ENCODE results near the gene BSDC1. TPM values are rescaled to one million over a fixed set of nuclear protein-coding genes. Genes with fewer than 3 reads are reported as not detected.
"Not testable (repeated sequence)": the region's sequence is repeated elsewhere in the genome, so short reads cannot be mapped to it uniquely, and the experiment has no call there.

BSDC1 gene
- total RNA-seq, 6 experiments from 2014 or later: 44.5 to 73.1 (median 62.1) TPM

DNA sequence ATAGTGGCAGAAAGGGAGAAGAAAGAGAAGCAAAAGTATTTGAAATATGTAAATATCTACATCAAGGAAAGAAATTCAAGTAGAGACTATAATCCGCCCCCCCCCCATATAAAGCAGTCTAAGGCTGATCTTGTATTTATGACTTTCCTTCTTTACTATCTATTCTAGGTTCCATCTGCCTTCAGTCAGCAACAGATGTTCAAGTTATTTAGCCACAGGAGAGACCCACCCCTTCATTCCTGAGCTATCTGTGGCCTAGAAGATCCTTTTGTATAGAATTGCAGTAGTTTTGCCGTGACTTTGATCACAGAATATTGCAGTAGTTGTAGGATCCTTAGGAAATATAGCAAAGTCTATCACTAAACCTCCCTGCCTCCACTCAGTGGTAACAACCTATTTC is 10.7 kb upstream of the BSDC1 start:
- intact Hi-C loops (cut with DNase I): no loop called here
- no peak for DNase-seq
- ATAC-seq: no peak

DNA sequence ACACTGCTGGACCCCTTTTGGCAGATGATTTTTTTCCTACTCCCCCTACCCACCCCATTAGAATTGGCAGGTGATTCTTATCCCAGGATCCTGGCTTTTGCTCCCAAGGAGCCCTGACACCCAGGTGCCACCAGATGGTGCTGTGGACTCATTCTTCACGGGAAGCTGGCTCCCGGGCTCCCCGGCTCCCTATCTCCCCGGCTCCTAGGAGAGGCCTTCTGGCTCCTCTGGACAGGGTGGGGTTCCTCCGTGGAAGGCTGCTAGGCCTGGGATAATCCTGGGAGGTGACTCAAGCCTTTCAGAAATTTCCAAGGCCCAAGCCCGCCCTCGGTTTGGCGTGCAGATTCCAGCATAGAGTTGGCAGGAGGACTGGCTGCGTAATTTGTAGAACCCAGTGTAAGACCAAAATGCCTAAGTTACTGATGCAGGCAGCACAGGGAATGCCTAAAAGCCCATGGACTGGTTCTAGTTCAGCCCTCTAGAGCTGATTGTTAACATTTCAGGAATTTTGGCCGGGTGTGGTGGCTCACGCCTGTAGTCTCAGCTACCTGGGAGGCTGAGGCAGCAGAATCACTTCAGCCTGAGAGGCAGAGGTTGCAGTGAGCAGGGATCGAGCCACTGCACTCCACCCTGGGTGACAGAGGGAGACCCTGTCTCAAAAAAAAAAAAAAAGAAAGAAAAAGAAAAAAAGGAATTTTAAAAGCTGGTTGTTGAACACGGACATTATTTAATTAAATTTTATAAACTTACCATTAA is 6.8 kb upstream of the BSDC1 start:
- Histone ChIP-seq H3K36me3 (no peaks in the 10 kb centered on the region), H3K27ac (no peak overlapping the region), H3K4me1 (peaks cover 0 to 11% (median 0%) of the 10 kb centered on the region in 4 donors), H3K9me3 (no peaks in the 10 kb centered on the region), H3K4me3 (no peak overlapping the region), H3K27me3 (no peaks in the 10 kb centered on the region)
- ATAC-seq (peak; percentile 97 to 99 (median 99)), DNase-seq (peak; percentile 82 to 85 (median 84))
- intact Hi-C loops (cut with DNase I): no loop called here
- 51% methylated on average over 7 of the region's 13 CpGs for WGBS (ENCODE audit: insufficient coverage, low coverage, low lambda C conversion rate, missing lambda C conversion rate)
- TF ChIP-seq POLR2A (IDR thresholded peaks at IDR 0.05): no peak
- TF ChIP-seq CTCF (IDR thresholded peaks at IDR 0.05): peak; percentile 84 to 91 (median 88)

More for the DNA sequence above, 10.7 kb upstream of the BSDC1 start:
- H3K27me3 ChIP-seq: no peaks in the 10 kb centered on the region
- no peak overlapping the region for H3K27ac ChIP-seq
- no peak overlapping the region for H3K4me3 ChIP-seq
- H3K4me1 ChIP-seq: peaks cover 0 to 25% (median 0%) of the 10 kb centered on the region in 4 donors
- 33% methylated on average over 2 of the region's 2 CpGs for WGBS (ENCODE audit: insufficient coverage, low coverage, low lambda C conversion rate, missing lambda C conversion rate)
- TF ChIP-seq POLR2A (IDR thresholded peaks at IDR 0.05) (no peak), CTCF (IDR thresholded peaks at IDR 0.05) (no peak)
- no peaks in the 10 kb centered on the region for H3K9me3 ChIP-seq
- H3K36me3 ChIP-seq: no peaks in the 10 kb centered on the region

DNA sequence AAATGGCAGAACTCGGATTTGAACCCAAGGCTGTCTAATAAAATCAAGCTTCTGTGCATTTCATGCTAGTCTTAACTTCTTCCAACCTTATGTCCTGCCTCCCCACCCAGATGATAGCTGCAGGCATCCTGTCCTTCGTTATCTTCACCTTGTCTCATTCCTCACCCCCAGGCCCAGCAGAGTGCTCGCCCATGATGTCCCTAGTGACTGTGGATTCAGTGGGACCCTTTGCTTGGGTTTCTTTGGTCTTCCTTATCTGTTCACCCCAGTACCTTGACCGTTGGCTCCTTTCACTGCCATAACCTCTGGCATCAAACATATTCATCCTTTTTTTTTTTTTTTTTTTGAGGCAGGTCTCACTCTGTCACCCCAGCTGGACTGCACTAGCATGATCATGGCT is 5.6 kb upstream of the BSDC1 start:
- 65% methylated on average over 4 of the region's 4 CpGs for WGBS (ENCODE audit: insufficient coverage, low coverage, low lambda C conversion rate, missing lambda C conversion rate)
- H3K27ac ChIP-seq: no peak overlapping the region
- no peaks in the 10 kb centered on the region for H3K36me3 ChIP-seq
- ATAC-seq (no peak), DNase-seq (no peak)
- H3K4me1 ChIP-seq: peaks cover 0 to 12% (median 0%) of the 10 kb centered on the region in 4 donors
- TF ChIP-seq POLR2A (IDR thresholded peaks at IDR 0.05) (no peak), CTCF (IDR thresholded peaks at IDR 0.05) (no peak)
- no peak overlapping the region for H3K4me3 ChIP-seq
- H3K9me3 ChIP-seq: no peaks in the 10 kb centered on the region
- H3K27me3 ChIP-seq: no peaks in the 10 kb centered on the region
- intact Hi-C loops (cut with DNase I): no loop called here

- 59% methylated on average over 2 of the region's 2 CpGs for WGBS (ENCODE audit: insufficient coverage, low coverage, low lambda C conversion rate, missing lambda C conversion rate)
- DNase-seq: no peak
- intact Hi-C loops (cut with DNase I): no loop called here
Measured at GRCh38 chr1:32398401-32398800, 4.2 kb upstream of the BSDC1 start.

GRCh38 chr1:32396524-32396923 is 2.3 kb upstream of the BSDC1 start:
- 94% methylated on average over 4 of the region's 5 CpGs for WGBS (ENCODE audit: insufficient coverage, low coverage, low lambda C conversion rate, missing lambda C conversion rate)
- H3K27ac ChIP-seq; H3K27me3 ChIP-seq; H3K4me3 ChIP-seq; H3K9me3 ChIP-seq; ATAC-seq; H3K36me3 ChIP-seq; intact Hi-C loops (cut with DNase I); DNase-seq: not testable (repeated sequence)
- H3K4me1 ChIP-seq: peaks cover 0 to 26% (median 5%) of the 10 kb centered on the region in 4 donors

More at GRCh38 chr1:32398401-32398800, 4.2 kb upstream of the BSDC1 start:
- Histone ChIP-seq H3K9me3 (no peaks in the 10 kb centered on the region), H3K27me3 (no peaks in the 10 kb centered on the region), H3K4me3 (no peak overlapping the region), H3K36me3 (no peaks in the 10 kb centered on the region), H3K27ac (no peak overlapping the region), H3K4me1 (peaks cover 0 to 14% (median under 1%) of the 10 kb centered on the region in 4 donors)
- ATAC-seq: no peak
- TF ChIP-seq POLR2A (IDR thresholded peaks at IDR 0.05): no peak
